K562 (cell line): ENCODE data around the gene ZFYVE21. TPM values are rescaled to one million over a fixed set of nuclear protein-coding genes. Genes with fewer than 3 reads are reported as not detected.
A peak's percentile ranks its signal among the peaks of the same experiment; 100 is the strongest.

ENCODE experiments used
- ATAC-seq: fragments of 200-7000 bp; cut with Tn5 transposase; 3 replicates; pipeline ENCODE4 v1.9.1; 2020; ENCODE audit warnings: moderate library complexity
- BruUV-seq: library from RNA; stranded (reverse); fragments of 400-500 nt; replicated peaks from 2 replicates; lab custom pipeline; 2021; lab: Mats Ljungman, UMichigan
- CTCF ChIA-PET: fragments of 300-600 bp; formaldehyde crosslinking; extraction: SDS; loops from one replicate; lab custom pipeline; 2021; ENCODE audit warnings: low intra/inter-chr PET ratio; lab: Yijun Ruan, JAX
- POLR2A ChIA-PET: fragments of 300-600, 350-650 bp; sonication (Branson Sonifier 250); formaldehyde crosslinking; extraction: SDS; loops from one replicate; lab custom pipeline; 2021; ENCODE audit warnings: antibody characterized with exemption, inconsistent platforms; lab: Yijun Ruan, JAX
- DNase-seq, 4 experiments: peaks; one replicate each; pipeline versions ENCODE4 v3.0.0 to v3.0.0-alpha.2; 2011 to 2018; ENCODE audit warnings: low spot score in 3 of 4, mixed read lengths in 3 of 4; ENCODE audit errors: extremely low read depth in 1 of 4
- FAIRE-seq: peaks from 2 replicates; lab custom pipeline; 2011; peaks lifted over from hg19 to GRCh38; lab: Jason Lieb, UNC
- H2AFZ ChIP-seq: 2 replicates; pipeline ENCODE4 v1.6.0; 2011; ENCODE audit warnings: low read depth, low read length, control low read depth, inconsistent platforms
- H3K27ac ChIP-seq: fragments of 200-600 bp; 3 replicates; pipeline ENCODE4 v1.8.0; 2011; ENCODE audit warnings: low read depth, mild to moderate bottlenecking, control low read depth, inconsistent platforms, low read length, moderate library complexity, mixed read lengths; ENCODE audit errors: extremely low read depth
- H3K27me3 ChIP-seq, 2 experiments: fragments of 300-600 bp in 1 of 2; 2 replicates in 1 of 2; 3 replicates in 1 of 2; pipeline versions ENCODE4 v1.6.0 to v1.8.0; 2011; ENCODE audit warnings: inconsistent platforms in 2 of 2, low read length in 2 of 2, mild to moderate bottlenecking in 1 of 2, mixed read lengths in 1 of 2, moderate library complexity in 1 of 2; ENCODE audit not compliant: control insufficient read depth in 2 of 2, insufficient read depth in 2 of 2
- H3K36me3 ChIP-seq: fragments of 300-600 bp; 3 replicates; pipeline ENCODE4 v1.8.0; 2011; ENCODE audit warnings: mild to moderate bottlenecking, low read length, inconsistent platforms; ENCODE audit not compliant: control insufficient read depth, insufficient read depth
- H3K4me1 ChIP-seq, 2 experiments: fragments of 200-600 bp in 1 of 2; replicated peaks in 1 of 2; 2 replicates in 1 of 2; 3 replicates in 1 of 2; pipeline versions ENCODE4 v1.5.1 to v1.8.0; 2011; ENCODE audit warnings: inconsistent platforms in 2 of 2, low read length in 2 of 2, mild to moderate bottlenecking in 1 of 2, mixed read lengths in 1 of 2, moderate library complexity in 1 of 2; ENCODE audit not compliant: control insufficient read depth in 2 of 2, insufficient read depth in 2 of 2
- H3K4me2 ChIP-seq: 2 replicates; pipeline ENCODE4 v1.6.1; 2011; ENCODE audit warnings: low read length, control low read depth, inconsistent platforms, mixed read lengths; ENCODE audit not compliant: insufficient read depth
- H3K4me3 ChIP-seq: fragments of 200-600 bp; sonication (generic), shearing (Covaris generic); 2 replicates; pipeline ENCODE4 v1.5.1; 2016; ENCODE audit warnings: control low read depth, inconsistent platforms
- H3K79me2 ChIP-seq: fragments of 200-600 bp; 3 replicates; pipeline ENCODE4 v1.8.0; 2011; ENCODE audit warnings: low read length, inconsistent platforms; ENCODE audit not compliant: control insufficient read depth, insufficient read depth
- H3K9ac ChIP-seq, 2 experiments: 2 replicates each; pipeline versions ENCODE4 v1.6.0 to v1.6.1; 2011; ENCODE audit warnings: low read depth in 2 of 2, low read length in 2 of 2, control low read depth in 1 of 2, inconsistent platforms in 1 of 2, mild to moderate bottlenecking in 1 of 2, mixed read lengths in 1 of 2; ENCODE audit not compliant: insufficient read depth in 1 of 2
- H3K9me1 ChIP-seq: one replicate; pipeline ENCODE4 v1.6.0; 2011; ENCODE audit warnings: inconsistent platforms, mild to moderate bottlenecking, low read length, moderate library complexity; ENCODE audit not compliant: control insufficient read depth, insufficient read depth
- H3K9me3 ChIP-seq: replicated peaks from 2 replicates; pipeline ENCODE4 v1.5.1; 2011; ENCODE audit warnings: low read depth, low read length, inconsistent platforms; ENCODE audit not compliant: control insufficient read depth, insufficient read depth
- H4K20me1 ChIP-seq: replicated peaks from 2 replicates; pipeline ENCODE4 v1.6.1; 2011; ENCODE audit warnings: low read length, inconsistent platforms, mixed read lengths; ENCODE audit not compliant: control insufficient read depth, insufficient read depth
- CCAR2 ChIP-seq: fragments of 200-400 bp; formaldehyde crosslinking; IDR thresholded peaks from 2 replicates; pipeline ENCODE4 v1.6.1; 2017; ENCODE audit warnings: mild to moderate bottlenecking, low read depth, low read length
- CXXC5 ChIP-seq: fragments of 250-450 bp; sonication (Bioruptor Pico); IDR thresholded peaks from 2 replicates; pipeline ENCODE4 v1.8.0; 2022; ENCODE audit warnings: inconsistent platforms, mild to moderate bottlenecking, moderate library complexity
- POLR2G ChIP-seq: fragments of 200-400 bp; formaldehyde crosslinking; IDR thresholded peaks from 2 replicates; pipeline ENCODE4 v1.6.1; 2017; ENCODE audit warnings: low read depth, mild to moderate bottlenecking, antibody characterized with exemption, low read length, moderate library complexity
- ZNF23 ChIP-seq: fragments of 250-450 bp; sonication (Bioruptor Pico); IDR thresholded peaks from 2 replicates; pipeline ENCODE4 v1.4.0; 2020; ENCODE audit warnings: mild to moderate bottlenecking
- ZNF282 ChIP-seq: sonication (generic); formaldehyde crosslinking; IDR thresholded peaks from 2 replicates; pipeline ENCODE4 v1.8.1; 2023; ENCODE audit warnings: missing genetic modification reagents
- ZNF384 ChIP-seq: IDR thresholded peaks from 2 replicates; pipeline ENCODE4 v1.6.1; 2012; ENCODE audit warnings: low read depth, low read length, improper control_type of control experiment
- WGBS: fragments of 100-300 bp; shearing (Covaris generic); methylation state at CpG from one replicate; pipeline ENCODE4 v1.1.6; 2016; ENCODE audit warnings: low coverage, mixed read lengths; ENCODE audit not compliant: insufficient coverage; ENCODE audit errors: missing lambda C conversion rate; 5-methylcytosine and 5-hydroxymethylcytosine counted together
- in situ Hi-C: fragments of 300-500 bp; cut with MboI; formaldehyde crosslinking; loops from 4 replicates; pipeline ENCODE4 v1.15.0; 2018; ENCODE audit warnings: inconsistent platforms, mixed read lengths
- intact Hi-C: fragments of 100-400 bp; cut with micrococcal nuclease; formaldehyde crosslinking; loops from 2 replicates; pipeline ENCODE4 v1.14.2; 2022
- polyA plus RNA-seq, 8 experiments: library from polyadenylated mRNA; depleted of rRNA in 4 of 8; stranded (reverse) in 5 of 8; unstranded in 3 of 8; fragments of >200 nt; fragmentation: Nextera tagmentation in 2 of 8; fragmentation: Illumina TruSeq in 1 of 8; extraction: Ambion mirVana in 2 of 8; extraction: Trizol in 1 of 8; gene quantifications; 2 replicates each; pipeline versions ENCODE4 v1.2.1 to v1.2.3, GENCODE V29; 2011 to 2014; ENCODE audit warnings: inconsistent platforms in 1 of 8, missing spikeins in 1 of 8
- total RNA-seq, 7 experiments: library from RNA; depleted of rRNA in 6 of 7; stranded (reverse); fragments of >200 nt in 6 of 7; fragmentation: Illumina TruSeq in 2 of 7; extraction: Trizol in 2 of 7; gene quantifications; 2 replicates each; pipeline versions ENCODE4 v1.2.1 to v1.2.3, GENCODE V29; 2011 to 2021; ENCODE audit warnings: low replicate concordance in 1 of 7
- TF ChIP-seq, protein P1 (sequence below): sonication (generic); formaldehyde crosslinking; IDR thresholded peaks from 2 replicates; pipeline ENCODE4 v1.8.1; 2023; ENCODE audit warnings: mild to moderate bottlenecking, missing genetic modification reagents

ZFYVE21 gene
- total and polyA plus RNA-seq, 9 of the 15 experiments (the other 6 are each of a cell fraction or from before 2014, with no cell fraction given) = 0.90 to 23.1 (median 15.6) TPM

DNA sequence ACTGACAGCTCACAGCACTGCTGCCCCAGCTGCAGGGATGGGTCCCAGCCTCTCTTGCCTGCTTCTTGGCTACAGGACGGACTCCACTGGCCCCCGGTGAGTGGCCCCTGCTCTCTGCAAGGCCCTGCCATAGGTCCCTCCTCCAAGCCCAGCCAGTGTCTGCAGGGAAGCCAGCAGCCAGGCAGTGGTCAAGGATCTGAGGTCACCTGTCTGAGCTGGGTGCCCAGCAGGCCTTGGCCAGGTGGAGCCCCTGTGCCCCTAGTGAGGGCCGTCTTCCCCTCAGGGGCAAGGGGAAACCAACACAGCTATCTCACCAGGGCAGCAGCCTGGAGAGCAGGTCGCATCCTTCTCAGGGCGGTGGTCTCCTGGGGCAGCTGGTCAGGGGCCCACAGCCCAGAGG, 13.5 kb upstream of the ZFYVE21 start:
- peaks cover 89% of the 10 kb centered on the region; the same call in 2 of the 3 replicates for H3K36me3 ChIP-seq
- FAIRE-seq = no peak
- no peak overlapping the region for H3K27ac ChIP-seq
- ATAC-seq = no peak
- no peak overlapping the region for H3K4me2 ChIP-seq
- H3K27me3 ChIP-seq = no peaks in the 10 kb centered on the region
- intact Hi-C loops (no loop called here), in situ Hi-C loops (no loop called here)
- H3K4me3 ChIP-seq = no peak overlapping the region
- peaks cover 0 to 38% of the 10 kb centered on the region in 2 experiments; a peak in 2 of 5 replicates for H3K4me1 ChIP-seq
- CTCF ChIA-PET = no interaction called here
- no peak overlapping the region for H3K9ac ChIP-seq
- 94% methylated on average over 2 of the region's 5 CpGs for WGBS
- DNase-seq = no peak
- no peaks in the 10 kb centered on the region for H3K79me2 ChIP-seq
- no peaks in the 10 kb centered on the region for H4K20me1 ChIP-seq
- H3K9me1 ChIP-seq = no peaks in the 10 kb centered on the region
- TF ChIP-seq, protein P1, sequence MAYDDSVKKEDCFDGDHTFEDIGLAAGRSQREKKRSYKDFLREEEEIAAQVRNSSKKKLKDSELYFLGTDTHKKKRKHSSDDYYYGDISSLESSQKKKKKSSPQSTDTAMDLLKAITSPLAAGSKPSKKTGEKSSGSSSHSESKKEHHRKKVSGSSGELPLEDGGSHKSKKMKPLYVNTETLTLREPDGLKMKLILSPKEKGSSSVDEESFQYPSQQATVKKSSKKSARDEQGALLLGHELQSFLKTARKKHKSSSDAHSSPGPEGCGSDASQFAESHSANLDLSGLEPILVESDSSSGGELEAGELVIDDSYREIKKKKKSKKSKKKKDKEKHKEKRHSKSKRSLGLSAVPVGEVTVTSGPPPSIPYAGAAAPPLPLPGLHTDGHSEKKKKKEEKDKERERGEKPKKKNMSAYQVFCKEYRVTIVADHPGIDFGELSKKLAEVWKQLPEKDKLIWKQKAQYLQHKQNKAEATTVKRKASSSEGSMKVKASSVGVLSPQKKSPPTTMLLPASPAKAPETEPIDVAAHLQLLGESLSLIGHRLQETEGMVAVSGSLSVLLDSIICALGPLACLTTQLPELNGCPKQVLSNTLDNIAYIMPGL (CRISPR knock-in tag) = no peak
- TF ChIP-seq ZNF282 (CRISPR knock-in tag) (no peak), ZNF23 (CRISPR knock-in tag) (no peak), CXXC5 (no peak), CCAR2 (no peak), POLR2G (peak; percentile 65; the same call in 1 of the 2 replicates), ZNF384 (no peak)
- BruUV-seq = no TSS peak
- H3K9me3 ChIP-seq = no peaks in the 10 kb centered on the region
- no peak overlapping the region for H2AFZ ChIP-seq
- POLR2A ChIA-PET = interaction anchor here (0.6 to 1.0 kb wide), 2 partner anchors 23 to 72 kb away, joined by 3 read pairs; no protein-coding TSS in a partner anchor
